HCT116 (cell line): ENCODE data around the gene PCCA. TPM values are rescaled to one million over a fixed set of nuclear protein-coding genes. Genes with fewer than 3 reads are reported as not detected.
A peak's percentile ranks its signal among the peaks of the same experiment; 100 is the strongest.

Experiments
- ATAC-seq: fragments of 200-7000 bp; cut with Tn5 transposase; 2 replicates; pipeline ENCODE4 v1.9.1; 2020; ENCODE audit warnings: mild to moderate bottlenecking, moderate library complexity
- BruUV-seq: library from RNA; stranded (reverse); fragments of 400-500 nt; replicated peaks from 2 replicates; lab custom pipeline; 2021; lab: Mats Ljungman, UMichigan
- CTCF ChIA-PET: fragments of 300-600 bp; sonication (Branson Sonifier 250); formaldehyde crosslinking; loops from one replicate; lab custom pipeline; 2021; ENCODE audit warnings: antibody characterized with exemption; lab: Charles Lee
- POLR2A ChIA-PET: fragments of 300-600, 350-600 bp; sonication (Branson Sonifier 250); formaldehyde crosslinking; loops from one replicate; lab custom pipeline; 2021; ENCODE audit warnings: antibody characterized with exemption; lab: Charles Lee
- RAD21 ChIA-PET, 2 experiments: fragments of 300-600 bp; sonication (Branson Sonifier 250); formaldehyde crosslinking; loops; one replicate each; lab custom pipeline; 2023; ENCODE audit warnings: low total read pairs in 2 of 2; ENCODE audit not compliant: uncharacterized antibody in 2 of 2, unreplicated experiment in 2 of 2, low non-redundant PET in 1 of 2; lab: Charles Lee
- DNase-seq: peaks from one replicate; pipeline ENCODE4 v3.0.0-alpha.2; 2010; ENCODE audit warnings: low read depth, low spot score
- H2AFZ ChIP-seq: fragments of 200-600 bp; shearing (Covaris generic), sonication (generic); 2 replicates; pipeline ENCODE4 v1.6.1; 2017; ENCODE audit warnings: low read depth, mixed run types, mixed read lengths, antibody characterized with exemption, low read length; ENCODE audit not compliant: poor library complexity, severe bottlenecking
- H3K27ac ChIP-seq: 2 replicates; pipeline ENCODE4 v1.5.1; 2012; ENCODE audit warnings: low read depth, low read length
- H3K27me3 ChIP-seq: fragments of 200-600 bp; sonication (generic); 2 replicates; pipeline ENCODE4 v1.6.1; 2016; ENCODE audit warnings: mixed run types, low read length, mixed read lengths; ENCODE audit not compliant: insufficient read depth
- H3K36me3 ChIP-seq, 2 experiments: fragments of 200-500 bp in 1 of 2; fragments of 200-600 bp in 1 of 2; sonication (Bioruptor generic) in 1 of 2; sonication (generic) in 1 of 2; 2 replicates each; pipeline versions ENCODE4 v1.5.1 to v1.6.1; 2014 to 2016; ENCODE audit warnings: low read length in 2 of 2, inconsistent platforms in 1 of 2, mixed read lengths in 1 of 2, mixed run types in 1 of 2; ENCODE audit not compliant: insufficient read depth in 2 of 2, control insufficient read depth in 1 of 2
- H3K4me1 ChIP-seq, 2 experiments: fragments of 200-600 bp in 1 of 2; sonication (generic) in 1 of 2; 2 replicates each; pipeline versions ENCODE4 v1.5.1 to v1.6.1; 2012 to 2017; ENCODE audit warnings: low read length in 2 of 2, inconsistent platforms in 1 of 2, mild to moderate bottlenecking in 1 of 2, mixed read lengths in 1 of 2, mixed run types in 1 of 2, moderate library complexity in 1 of 2; ENCODE audit not compliant: insufficient read depth in 2 of 2, control insufficient read depth in 1 of 2
- H3K4me2 ChIP-seq: fragments of 200-600 bp; sonication (generic); 2 replicates; pipeline ENCODE4 v1.6.1; 2017; ENCODE audit warnings: mixed run types, low read length, mixed read lengths
- H3K4me3 ChIP-seq, 2 experiments: fragments of 200-600 bp in 1 of 2; sonication (generic) in 1 of 2; replicated peaks in 1 of 2; 2 replicates each; pipeline ENCODE4 v1.5.1; 2011 to 2016; ENCODE audit warnings: low read length in 2 of 2, control low read depth in 1 of 2, low read depth in 1 of 2, mild to moderate bottlenecking in 1 of 2, mixed read lengths in 1 of 2, mixed run types in 1 of 2
- H3K79me2 ChIP-seq: fragments of 200-600 bp; sonication (generic); 2 replicates; pipeline ENCODE4 v1.6.1; 2017; ENCODE audit warnings: mild to moderate bottlenecking, mixed run types, low read length, moderate library complexity, mixed read lengths; ENCODE audit not compliant: insufficient read depth
- H3K9ac ChIP-seq: fragments of 200-600 bp; sonication (generic); 2 replicates; pipeline ENCODE4 v1.6.1; 2016; ENCODE audit warnings: low read length, mixed read lengths
- H3K9me2 ChIP-seq: fragments of 200-600 bp; sonication (generic), shearing (Covaris generic); 2 replicates; pipeline ENCODE4 v1.6.1; 2017; ENCODE audit warnings: mixed run types, mild to moderate bottlenecking, moderate library complexity; ENCODE audit not compliant: insufficient read depth
- H3K9me3 ChIP-seq, 2 experiments: fragments of 200-500 bp in 1 of 2; fragments of 200-600 bp in 1 of 2; sonication (Bioruptor generic) in 1 of 2; sonication (generic) in 1 of 2; 2 replicates each; pipeline ENCODE4 v1.6.1; 2014 to 2017; ENCODE audit warnings: low read length in 2 of 2, mixed read lengths in 2 of 2, inconsistent platforms in 1 of 2, low read depth in 1 of 2, mild to moderate bottlenecking in 1 of 2, mixed run types in 1 of 2, moderate library complexity in 1 of 2; ENCODE audit not compliant: control insufficient read depth in 1 of 2, insufficient read depth in 1 of 2
- H4K20me1 ChIP-seq: fragments of 200-600 bp; sonication (generic), shearing (Covaris generic); 2 replicates; pipeline ENCODE4 v1.6.1; 2017; ENCODE audit warnings: mixed run types, mild to moderate bottlenecking, moderate library complexity; ENCODE audit not compliant: insufficient read depth
- CBX3 ChIP-seq: IDR thresholded peaks from 2 replicates; pipeline ENCODE4 v1.6.1; 2012; ENCODE audit warnings: low read depth
- CEBPB ChIP-seq: IDR thresholded peaks from 2 replicates; pipeline ENCODE4 v1.6.1; 2012; ENCODE audit warnings: low read depth
- EZH2 ChIP-seq: fragments of 200-600 bp; sonication (generic); IDR thresholded peaks from 2 replicates; pipeline ENCODE4 v1.6.1; 2017; ENCODE audit warnings: antibody characterized with exemption, mixed run types
- EZH2phosphoT487 ChIP-seq: fragments of 200-600 bp; IDR thresholded peaks from 2 replicates; pipeline ENCODE4 v1.6.1; 2018; ENCODE audit warnings: antibody characterized with exemption, borderline replicate concordance
- FOSL1 ChIP-seq: IDR thresholded peaks from 2 replicates; pipeline ENCODE4 v1.6.1; 2012; ENCODE audit warnings: low read depth
- JUND ChIP-seq: IDR thresholded peaks from 2 replicates; pipeline ENCODE4 v1.6.1; 2012
- POLR2A ChIP-seq: IDR thresholded peaks from 2 replicates; pipeline ENCODE4 v1.7.0; 2011; ENCODE audit warnings: borderline replicate concordance; ENCODE audit not compliant: insufficient read depth, insufficient read length; ENCODE audit errors: extremely low read depth
- RAD21 ChIP-seq: IDR thresholded peaks from 2 replicates; pipeline ENCODE4 v1.6.1; 2012; ENCODE audit warnings: low read depth, mild to moderate bottlenecking
- SIN3A ChIP-seq: IDR thresholded peaks from 2 replicates; pipeline ENCODE4 v1.6.1; 2012; ENCODE audit warnings: low read depth
- SP1 ChIP-seq: IDR thresholded peaks from 2 replicates; pipeline ENCODE4 v1.6.1; 2012; ENCODE audit warnings: low read depth
- SRF ChIP-seq: IDR thresholded peaks from 2 replicates; pipeline ENCODE4 v1.6.1; 2012; ENCODE audit warnings: low read depth
- TCF7L2 ChIP-seq: IDR thresholded peaks from 2 replicates; pipeline ENCODE4 v1.7.0; 2011; ENCODE audit warnings: borderline replicate concordance, inconsistent platforms; ENCODE audit not compliant: insufficient read depth, insufficient read length; ENCODE audit errors: extremely low read depth
- YY1 ChIP-seq: IDR thresholded peaks from 2 replicates; pipeline ENCODE4 v1.6.1; 2011; ENCODE audit warnings: low read length, low read depth, moderate library complexity, mild to moderate bottlenecking; ENCODE audit not compliant: insufficient replicate concordance; ENCODE audit errors: extremely low read depth
- intact Hi-C: fragments of 100-400 bp; cut with micrococcal nuclease; formaldehyde crosslinking; loops from 2 replicates; pipeline ENCODE4 v1.10.0; 2022
- total RNA-seq: library from RNA; stranded (reverse); gene quantifications from one replicate; pipeline ENCODE4 v1.2.1, GENCODE V29; 2021; ENCODE audit not compliant: unreplicated experiment
- TF ChIP-seq, protein P1 (sequence below): IDR thresholded peaks from 2 replicates; pipeline ENCODE4 v1.6.1; 2012
- TF ChIP-seq, protein P2 (sequence below): IDR thresholded peaks from 2 replicates; pipeline ENCODE4 v1.6.1; 2012
- TF ChIP-seq, protein P3 (sequence below): IDR thresholded peaks from 2 replicates; pipeline ENCODE4 v1.6.1; 2011; ENCODE audit warnings: mild to moderate bottlenecking, low read length, moderate library complexity; ENCODE audit not compliant: insufficient replicate concordance; ENCODE audit errors: extremely low read depth
- TF ChIP-seq, protein P4 (sequence below), 3 experiments: fragments of 200-600 bp in 1 of 3; sonication (generic) in 1 of 3; IDR thresholded peaks in 2 of 3; conservative IDR thresholded peaks in 1 of 3; 2 replicates each; pipeline ENCODE4 v1.5.1; 2012 to 2017; ENCODE audit warnings: low read depth in 2 of 3, low read length in 2 of 3, antibody characterized with exemption in 1 of 3, borderline replicate concordance in 1 of 3, control low read depth in 1 of 3, mild to moderate bottlenecking in 1 of 3, mixed read lengths in 1 of 3, mixed run types in 1 of 3, moderate library complexity in 1 of 3; ENCODE audit not compliant: insufficient read depth in 1 of 3
- TF ChIP-seq, protein P5 (sequence below): IDR thresholded peaks from 2 replicates; pipeline ENCODE4 v1.6.1; 2012; ENCODE audit warnings: low read depth

PCCA gene
- total RNA-seq, 1 experiment from 2014 or later, result 23.0 TPM

DNA sequence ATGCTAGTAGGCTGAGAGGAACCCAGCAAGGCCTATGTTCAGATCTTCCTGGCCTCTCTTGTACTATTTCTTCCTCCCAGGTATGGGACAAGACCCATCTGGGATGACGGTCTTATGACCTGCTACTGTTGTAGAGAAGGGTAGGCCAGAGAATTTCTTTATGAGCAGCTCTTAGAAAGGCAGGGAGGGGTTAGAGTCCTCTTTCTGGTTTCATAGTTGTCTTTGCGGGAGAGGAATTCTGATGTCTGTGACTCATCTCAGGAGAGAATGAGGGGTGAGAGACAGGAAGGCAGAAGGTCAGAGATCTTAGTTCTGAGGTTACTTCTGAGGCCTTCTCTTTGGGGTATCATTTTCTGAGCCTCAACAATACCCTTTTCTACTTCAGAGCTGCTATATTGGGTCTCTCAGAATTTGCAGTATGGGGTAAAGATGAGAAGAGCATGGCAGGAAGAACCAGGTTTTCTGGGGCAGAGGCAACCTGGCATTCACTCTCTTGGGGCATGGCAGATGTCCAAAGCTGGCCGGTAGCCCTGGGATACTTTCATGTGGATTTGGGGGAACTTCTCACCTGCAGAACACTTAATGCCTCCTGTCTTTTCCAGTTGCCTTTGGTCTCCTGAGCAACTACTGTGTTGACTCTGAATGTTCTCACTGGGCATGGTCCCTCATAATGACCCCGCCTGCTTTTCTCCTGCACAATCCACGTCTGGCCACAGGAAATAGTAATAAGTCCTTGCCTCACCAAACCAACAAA is 345.3 kb downstream of the PCCA start:
- no peaks in the 10 kb centered on the region for H3K36me3 ChIP-seq
- no peak overlapping the region for H2AFZ ChIP-seq
- H3K4me3 ChIP-seq, result peak overlapping the region in 1 of 2 experiments; percentile 34; a peak in 2 of 4 replicates
- peak overlapping the region; percentile 78 for H3K27ac ChIP-seq
- peaks cover 35% of the 10 kb centered on the region in 2 experiments for H3K4me1 ChIP-seq
- H3K9me3 ChIP-seq, result no peaks in the 10 kb centered on the region
- DNase-seq, result peak; percentile 78
- ChIA-PET RAD21 (interaction anchor here in 1 of 2 experiments (0.6 to 1.0 kb wide), 2 partner anchors 31 to 187 kb away, joined by 4 read pairs; no protein-coding TSS in a partner anchor), CTCF (no interaction called here), POLR2A (no interaction called here)
- H3K9ac ChIP-seq, result peak overlapping the region; percentile 41
- peak overlapping the region; percentile 72 for H3K4me2 ChIP-seq
- no TSS peak for BruUV-seq
- no peaks in the 10 kb centered on the region for H3K79me2 ChIP-seq
- H3K9me2 ChIP-seq, result no peaks in the 10 kb centered on the region
- H3K27me3 ChIP-seq, result no peaks in the 10 kb centered on the region
- intact Hi-C loops, result loop anchor here (1.0 kb wide), 1 partner anchor 42 kb away; no protein-coding TSS in a partner anchor
- H4K20me1 ChIP-seq, result no peaks in the 10 kb centered on the region
- ATAC-seq, result peak; percentile 90
- peak; percentile 86 for TF ChIP-seq TCF7L2
- 0 out of 2 replicates have a peak, but pooled peaks have one; percentile 38 for TF ChIP-seq CEBPB
- peak; percentile 78 for TF ChIP-seq JUND
- TF ChIP-seq SP1, result peak; percentile 72
- TF ChIP-seq SRF, result peak; percentile 62
- peak; percentile 33 for TF ChIP-seq RAD21
- TF ChIP-seq, protein P1, sequence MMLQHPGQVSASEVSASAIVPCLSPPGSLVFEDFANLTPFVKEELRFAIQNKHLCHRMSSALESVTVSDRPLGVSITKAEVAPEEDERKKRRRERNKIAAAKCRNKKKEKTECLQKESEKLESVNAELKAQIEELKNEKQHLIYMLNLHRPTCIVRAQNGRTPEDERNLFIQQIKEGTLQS, result no peak
- TF ChIP-seq, protein P2, sequence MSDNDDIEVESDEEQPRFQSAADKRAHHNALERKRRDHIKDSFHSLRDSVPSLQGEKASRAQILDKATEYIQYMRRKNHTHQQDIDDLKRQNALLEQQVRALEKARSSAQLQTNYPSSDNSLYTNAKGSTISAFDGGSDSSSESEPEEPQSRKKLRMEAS, result peak; percentile 47
- TF ChIP-seq POLR2A, result no peak
- no peak for TF ChIP-seq YY1
- peak; percentile 83 for TF ChIP-seq FOSL1
- TF ChIP-seq, protein P3, sequence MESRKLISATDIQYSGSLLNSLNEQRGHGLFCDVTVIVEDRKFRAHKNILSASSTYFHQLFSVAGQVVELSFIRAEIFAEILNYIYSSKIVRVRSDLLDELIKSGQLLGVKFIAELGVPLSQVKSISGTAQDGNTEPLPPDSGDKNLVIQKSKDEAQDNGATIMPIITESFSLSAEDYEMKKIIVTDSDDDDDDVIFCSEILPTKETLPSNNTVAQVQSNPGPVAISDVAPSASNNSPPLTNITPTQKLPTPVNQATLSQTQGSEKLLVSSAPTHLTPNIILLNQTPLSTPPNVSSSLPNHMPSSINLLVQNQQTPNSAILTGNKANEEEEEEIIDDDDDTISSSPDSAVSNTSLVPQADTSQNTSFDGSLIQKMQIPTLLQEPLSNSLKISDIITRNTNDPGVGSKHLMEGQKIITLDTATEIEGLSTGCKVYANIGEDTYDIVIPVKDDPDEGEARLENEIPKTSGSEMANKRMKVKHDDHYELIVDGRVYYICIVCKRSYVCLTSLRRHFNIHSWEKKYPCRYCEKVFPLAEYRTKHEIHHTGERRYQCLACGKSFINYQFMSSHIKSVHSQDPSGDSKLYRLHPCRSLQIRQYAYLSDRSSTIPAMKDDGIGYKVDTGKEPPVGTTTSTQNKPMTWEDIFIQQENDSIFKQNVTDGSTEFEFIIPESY, result no peak
- TF ChIP-seq, protein P4, sequence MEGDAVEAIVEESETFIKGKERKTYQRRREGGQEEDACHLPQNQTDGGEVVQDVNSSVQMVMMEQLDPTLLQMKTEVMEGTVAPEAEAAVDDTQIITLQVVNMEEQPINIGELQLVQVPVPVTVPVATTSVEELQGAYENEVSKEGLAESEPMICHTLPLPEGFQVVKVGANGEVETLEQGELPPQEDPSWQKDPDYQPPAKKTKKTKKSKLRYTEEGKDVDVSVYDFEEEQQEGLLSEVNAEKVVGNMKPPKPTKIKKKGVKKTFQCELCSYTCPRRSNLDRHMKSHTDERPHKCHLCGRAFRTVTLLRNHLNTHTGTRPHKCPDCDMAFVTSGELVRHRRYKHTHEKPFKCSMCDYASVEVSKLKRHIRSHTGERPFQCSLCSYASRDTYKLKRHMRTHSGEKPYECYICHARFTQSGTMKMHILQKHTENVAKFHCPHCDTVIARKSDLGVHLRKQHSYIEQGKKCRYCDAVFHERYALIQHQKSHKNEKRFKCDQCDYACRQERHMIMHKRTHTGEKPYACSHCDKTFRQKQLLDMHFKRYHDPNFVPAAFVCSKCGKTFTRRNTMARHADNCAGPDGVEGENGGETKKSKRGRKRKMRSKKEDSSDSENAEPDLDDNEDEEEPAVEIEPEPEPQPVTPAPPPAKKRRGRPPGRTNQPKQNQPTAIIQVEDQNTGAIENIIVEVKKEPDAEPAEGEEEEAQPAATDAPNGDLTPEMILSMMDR (IDR thresholded peaks at IDR 0.05 in 2 of 3, conservative IDR thresholded peaks at IDR 0.05 in 1 of 3; ENCODE audit: borderline replicate concordance in 1 of 3, insufficient read depth in 1 of 3, low read depth in 2 of 3, low read length in 2 of 3), result no peak
- TF ChIP-seq EZH2, result no peak
- TF ChIP-seq SIN3A, result no peak; the same call in 1 of the 2 replicates
- TF ChIP-seq EZH2phosphoT487, result no peak
- TF ChIP-seq, protein P5, sequence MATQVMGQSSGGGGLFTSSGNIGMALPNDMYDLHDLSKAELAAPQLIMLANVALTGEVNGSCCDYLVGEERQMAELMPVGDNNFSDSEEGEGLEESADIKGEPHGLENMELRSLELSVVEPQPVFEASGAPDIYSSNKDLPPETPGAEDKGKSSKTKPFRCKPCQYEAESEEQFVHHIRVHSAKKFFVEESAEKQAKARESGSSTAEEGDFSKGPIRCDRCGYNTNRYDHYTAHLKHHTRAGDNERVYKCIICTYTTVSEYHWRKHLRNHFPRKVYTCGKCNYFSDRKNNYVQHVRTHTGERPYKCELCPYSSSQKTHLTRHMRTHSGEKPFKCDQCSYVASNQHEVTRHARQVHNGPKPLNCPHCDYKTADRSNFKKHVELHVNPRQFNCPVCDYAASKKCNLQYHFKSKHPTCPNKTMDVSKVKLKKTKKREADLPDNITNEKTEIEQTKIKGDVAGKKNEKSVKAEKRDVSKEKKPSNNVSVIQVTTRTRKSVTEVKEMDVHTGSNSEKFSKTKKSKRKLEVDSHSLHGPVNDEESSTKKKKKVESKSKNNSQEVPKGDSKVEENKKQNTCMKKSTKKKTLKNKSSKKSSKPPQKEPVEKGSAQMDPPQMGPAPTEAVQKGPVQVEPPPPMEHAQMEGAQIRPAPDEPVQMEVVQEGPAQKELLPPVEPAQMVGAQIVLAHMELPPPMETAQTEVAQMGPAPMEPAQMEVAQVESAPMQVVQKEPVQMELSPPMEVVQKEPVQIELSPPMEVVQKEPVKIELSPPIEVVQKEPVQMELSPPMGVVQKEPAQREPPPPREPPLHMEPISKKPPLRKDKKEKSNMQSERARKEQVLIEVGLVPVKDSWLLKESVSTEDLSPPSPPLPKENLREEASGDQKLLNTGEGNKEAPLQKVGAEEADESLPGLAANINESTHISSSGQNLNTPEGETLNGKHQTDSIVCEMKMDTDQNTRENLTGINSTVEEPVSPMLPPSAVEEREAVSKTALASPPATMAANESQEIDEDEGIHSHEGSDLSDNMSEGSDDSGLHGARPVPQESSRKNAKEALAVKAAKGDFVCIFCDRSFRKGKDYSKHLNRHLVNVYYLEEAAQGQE, result no peak
- peak; percentile 79; the same call in 1 of the 2 replicates for TF ChIP-seq CBX3
